Breast epithelium (tissue), 4 donors: ENCODE results near the gene RAB22A. TPM values are rescaled to one million over a fixed set of nuclear protein-coding genes. Genes with fewer than 3 reads are reported as not detected.
"Not testable (repeated sequence)": the region's sequence is repeated elsewhere in the genome, so short reads cannot be mapped to it uniquely, and the experiment has no call there.

ENCODE experiments used
- DNase-seq, 2 donors: peaks; one replicate each; pipeline ENCODE4 v3.0.0-alpha.2; 2019; ENCODE audit warnings: low spot score in 2 of 2
- H3K27ac ChIP-seq, 2 donors: fragments of 200-600 bp; sonication (generic) in 1 of 2; one replicate each; pipeline ENCODE4 v1.5.1; 2016 to 2019; ENCODE audit warnings: mild to moderate bottlenecking in 1 of 2
- H3K27me3 ChIP-seq, 2 donors: fragments of 200-600 bp; sonication (generic) in 1 of 2; one replicate each; pipeline versions ENCODE4 v1.5.1 to v1.6.0; 2017 to 2019; ENCODE audit warnings: control low read depth in 1 of 2, mild to moderate bottlenecking in 1 of 2
- H3K36me3 ChIP-seq: fragments of 200-600 bp; one replicate; pipeline ENCODE4 v1.5.1; 2019
- H3K4me1 ChIP-seq, 2 donors: fragments of 200-600 bp; sonication (generic); one replicate each; pipeline ENCODE4 v1.5.1; 2016 to 2019; ENCODE audit warnings: control low read depth in 1 of 2
- H3K4me3 ChIP-seq, 3 donors: fragments of 200-600 bp; sonication (generic); 1 replicate in 2 of 3; 2 replicates in 1 of 3; pipeline ENCODE4 v1.5.1; 2016 to 2019; ENCODE audit warnings: mild to moderate bottlenecking in 3 of 3, moderate library complexity in 2 of 3
- H3K9me3 ChIP-seq, 2 donors: fragments of 200-600 bp; sonication (generic) in 1 of 2; one replicate each; pipeline ENCODE4 v1.5.1; 2016 to 2019; ENCODE audit warnings: control low read depth in 1 of 2
- CTCF ChIP-seq, 3 donors: fragments of 450-650 bp; IDR thresholded peaks; one replicate each; pipeline ENCODE4 v1.5.1; 2016 to 2017; ENCODE audit warnings: antibody characterized with exemption in 3 of 3, mild to moderate bottlenecking in 3 of 3, moderate library complexity in 3 of 3
- POLR2A ChIP-seq: fragments of 450-650 bp; IDR thresholded peaks from one replicate; pipeline ENCODE4 v1.6.1; 2016; ENCODE audit warnings: antibody characterized with exemption, mild to moderate bottlenecking, moderate library complexity
- POLR2AphosphoS5 ChIP-seq, 3 donors: sonication (generic); formaldehyde crosslinking; IDR thresholded peaks; one replicate each; pipeline ENCODE4 v1.6.1; 2017; ENCODE audit warnings: antibody characterized with exemption in 3 of 3
- intact Hi-C: fragments of 100-400 bp; cut with DNase I; formaldehyde crosslinking; loops from one replicate; pipeline ENCODE4 v1.15.1; 2023; ENCODE audit warnings: low total_unique reads
- total RNA-seq, 3 donors: library from RNA; depleted of rRNA; stranded (reverse); fragments of >200 nt; gene quantifications; one replicate each; pipeline ENCODE4 v1.1.0, GENCODE V29; 2016

RAB22A gene
- total RNA-seq, 3 donors from 2014 or later, result 17.7 to 22.4 (median 22.2) TPM

- TF ChIP-seq POLR2A, result no peak
- no peak for TF ChIP-seq POLR2AphosphoS5 (IDR thresholded peaks at IDR 0.05)
- TF ChIP-seq CTCF (IDR thresholded peaks at IDR 0.05), result no peak
- H3K4me1 ChIP-seq, result no peaks in the 10 kb centered on the region
- intact Hi-C loops, result no loop called here
- no peaks in the 10 kb centered on the region for H3K9me3 ChIP-seq
- H3K36me3 ChIP-seq, result no peaks in the 10 kb centered on the region
- H3K27me3 ChIP-seq, result no peaks in the 10 kb centered on the region
- no peak for DNase-seq
- H3K27ac ChIP-seq, result peak overlapping the region in 1 of 2 donors; percentile 23
- H3K4me3 ChIP-seq, result no peak overlapping the region
Observed at GRCh38 chr20:58407201-58407873, 97.8 kb downstream of the RAB22A start.

DNA sequence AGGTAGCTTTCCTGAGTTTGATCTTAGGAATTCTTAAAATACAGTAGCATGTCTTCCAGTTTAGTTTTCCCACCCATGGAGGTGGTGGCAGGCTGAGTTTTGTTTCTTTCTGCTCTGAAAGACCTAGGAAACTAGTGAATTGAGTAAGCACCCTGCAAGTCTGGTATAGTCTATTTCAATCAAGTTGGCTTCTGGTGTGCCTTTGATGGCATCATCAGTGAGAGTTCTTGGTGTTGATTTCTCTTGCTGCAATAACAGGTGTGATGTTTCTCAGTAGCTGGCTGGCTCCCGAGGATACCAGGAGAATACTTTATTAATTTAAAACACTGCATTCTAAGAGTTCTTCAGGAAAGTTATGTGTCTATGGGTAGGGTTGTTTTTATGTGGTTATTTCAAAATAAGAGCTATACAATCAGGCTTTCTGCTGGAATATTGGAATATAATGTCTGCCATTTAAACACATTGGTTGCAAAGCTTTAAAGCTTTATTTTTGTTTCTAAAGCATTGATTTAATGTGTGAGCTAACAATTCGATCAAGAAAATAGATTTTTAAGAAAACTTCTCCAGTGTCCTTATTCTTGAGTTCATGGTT, 98.5 kb downstream of the RAB22A start:
- intact Hi-C loops, result no loop called here
- Histone ChIP-seq H3K9me3 (no peaks in the 10 kb centered on the region), H3K27me3 (no peaks in the 10 kb centered on the region), H3K36me3 (no peaks in the 10 kb centered on the region), H3K4me3 (no peak overlapping the region), H3K4me1 (no peaks in the 10 kb centered on the region), H3K27ac (peak overlapping the region; percentile 8 to 23)
- DNase-seq, result no peak
- TF ChIP-seq CTCF (IDR thresholded peaks at IDR 0.05), result no peak
- no peak for TF ChIP-seq POLR2AphosphoS5 (IDR thresholded peaks at IDR 0.05)
- no peak for TF ChIP-seq POLR2A

- H3K36me3 ChIP-seq, result no peaks in the 10 kb centered on the region
- no peak overlapping the region for H3K4me3 ChIP-seq
- H3K4me1 ChIP-seq, result no peaks in the 10 kb centered on the region
- H3K9me3 ChIP-seq, result no peaks in the 10 kb centered on the region
- peak overlapping the region in 1 of 2 donors; percentile 22 for H3K27ac ChIP-seq
- TF ChIP-seq CTCF (IDR thresholded peaks at IDR 0.05), result no peak
- TF ChIP-seq POLR2A, result no peak
- TF ChIP-seq POLR2AphosphoS5 (IDR thresholded peaks at IDR 0.05), result no peak
- H3K27me3 ChIP-seq, result no peaks in the 10 kb centered on the region
- intact Hi-C loops, result no loop called here
- DNase-seq, result no peak
Observed at GRCh38 chr20:58408603-58409246, 99.2 kb downstream of the RAB22A start.

- DNase-seq, H3K4me3 ChIP-seq, H3K27ac ChIP-seq, H3K36me3 ChIP-seq, H3K4me1 ChIP-seq, H3K27me3 ChIP-seq, intact Hi-C loops, H3K9me3 ChIP-seq: not testable (repeated sequence)
Observed at GRCh38 chr20:58414216-58414615, 104.7 kb downstream of the RAB22A start.

GRCh38 chr20:58414786-58415185, 105.3 kb downstream of the RAB22A start:
- not testable (repeated sequence) for H3K9me3 ChIP-seq, H3K27me3 ChIP-seq, H3K4me1 ChIP-seq, H3K36me3 ChIP-seq, H3K4me3 ChIP-seq, H3K27ac ChIP-seq, DNase-seq
- intact Hi-C loops, result loop anchor here (5.0 kb wide), 1 partner anchor 1052 kb away; no protein-coding TSS in a partner anchor

- H3K4me1 ChIP-seq, result no peaks in the 10 kb centered on the region
- no peaks in the 10 kb centered on the region for H3K27me3 ChIP-seq
- no peaks in the 10 kb centered on the region for H3K9me3 ChIP-seq
- intact Hi-C loops, result loop anchor here (5.0 kb wide), 1 partner anchor 1054 kb away; no protein-coding TSS in a partner anchor
- no peak overlapping the region for H3K27ac ChIP-seq
- H3K36me3 ChIP-seq, result no peaks in the 10 kb centered on the region
- H3K4me3 ChIP-seq, result no peak overlapping the region
- DNase-seq, result no peak
- TF ChIP-seq POLR2A (no peak), POLR2AphosphoS5 (IDR thresholded peaks at IDR 0.05) (no peak), CTCF (IDR thresholded peaks at IDR 0.05) (no peak)
Observed at GRCh38 chr20:58416057-58416456, 106.5 kb downstream of the RAB22A start.
